Osteocyte (in vitro differentiated cells): ENCODE results near the gene MKLN1. TPM values are rescaled to one million over a fixed set of nuclear protein-coding genes. Genes with fewer than 3 reads are reported as not detected.

ENCODE experiments used
- DNase-seq: peaks from one replicate; pipeline ENCODE4 v3.0.0; 2021; ENCODE audit warnings: mixed read lengths; ENCODE audit not compliant: unreplicated experiment; ENCODE audit errors: extremely low spot score
- H3K27ac Mint-ChIP-seq: one replicate; pipeline ENCODE4 v1.8.0; 2021; ENCODE audit warnings: mild to moderate bottlenecking, mixed read lengths; ENCODE audit not compliant: unreplicated experiment
- H3K27me3 Mint-ChIP-seq: one replicate; pipeline ENCODE4 v1.8.0; 2021; ENCODE audit warnings: mixed read lengths; ENCODE audit not compliant: unreplicated experiment
- H3K36me3 Mint-ChIP-seq: one replicate; pipeline ENCODE4 v1.8.0; 2021; ENCODE audit warnings: mixed read lengths; ENCODE audit not compliant: unreplicated experiment
- H3K4me1 Mint-ChIP-seq: one replicate; pipeline ENCODE4 v1.8.0; 2021; ENCODE audit warnings: mixed read lengths; ENCODE audit not compliant: unreplicated experiment
- H3K4me3 Mint-ChIP-seq: one replicate; pipeline ENCODE4 v1.8.0; 2021; ENCODE audit warnings: mild to moderate bottlenecking, moderate library complexity, mixed read lengths; ENCODE audit not compliant: unreplicated experiment
- H3K9me3 Mint-ChIP-seq: one replicate; pipeline ENCODE4 v1.8.0; 2021; ENCODE audit warnings: mixed read lengths; ENCODE audit not compliant: unreplicated experiment
- CTCF ChIP-seq: fragments of 200-600 bp; sonication (generic); IDR thresholded peaks from 2 replicates; pipeline ENCODE4 v1.5.0; 2021; ENCODE audit warnings: antibody characterized with exemption, mild to moderate bottlenecking, moderate library complexity
- total RNA-seq: library from RNA; stranded (reverse); gene quantifications from 2 replicates; pipeline ENCODE4 v1.2.1, GENCODE V29; 2021

Gene MKLN1
- total RNA-seq, 1 donor from 2014 or later = 41.4 TPM

GRCh38 chr7:131527456-131527855 is 199.8 kb downstream of the MKLN1 start:
- Mint-ChIP-seq H3K36me3 (peaks cover 4% of the 10 kb centered on the region), H3K27ac (no peak overlapping the region), H3K4me3 (no peak overlapping the region), H3K27me3 (no peaks in the 10 kb centered on the region), H3K9me3 (no peaks in the 10 kb centered on the region), H3K4me1 (peaks cover 26% of the 10 kb centered on the region)
- DNase-seq = no peak
- TF ChIP-seq CTCF = no peak

GRCh38 chr7:131529179-131529578 is 201.5 kb downstream of the MKLN1 start:
- Mint-ChIP-seq H3K4me3 (no peak overlapping the region), H3K36me3 (peaks cover 4% of the 10 kb centered on the region), H3K27me3 (no peaks in the 10 kb centered on the region), H3K27ac (no peak overlapping the region), H3K9me3 (no peaks in the 10 kb centered on the region), H3K4me1 (peaks cover 21% of the 10 kb centered on the region)
- TF ChIP-seq CTCF = no peak
- DNase-seq = no peak

- Mint-ChIP-seq H3K4me3 (no peak overlapping the region), H3K27me3 (no peaks in the 10 kb centered on the region), H3K9me3 (no peaks in the 10 kb centered on the region), H3K4me1 (peaks cover 20% of the 10 kb centered on the region), H3K27ac (no peak overlapping the region), H3K36me3 (peaks cover 4% of the 10 kb centered on the region)
- no peak for DNase-seq
- no peak for TF ChIP-seq CTCF
These were observed 201.9 kb downstream of the MKLN1 start for GRCh38 chr7:131529617-131530016.

GRCh38 chr7:131530137-131530536 is 202.5 kb downstream of the MKLN1 start:
- peaks cover 20% of the 10 kb centered on the region for H3K4me1 Mint-ChIP-seq
- no peak overlapping the region for H3K4me3 Mint-ChIP-seq
- H3K36me3 Mint-ChIP-seq = peaks cover 5% of the 10 kb centered on the region
- H3K27ac Mint-ChIP-seq = no peak overlapping the region
- no peaks in the 10 kb centered on the region for H3K9me3 Mint-ChIP-seq
- no peak for DNase-seq
- no peak for TF ChIP-seq CTCF
- no peaks in the 10 kb centered on the region for H3K27me3 Mint-ChIP-seq

- DNase-seq = no peak
- no peak overlapping the region for H3K4me3 Mint-ChIP-seq
- TF ChIP-seq CTCF = no peak
- no peak overlapping the region for H3K27ac Mint-ChIP-seq
- peaks cover 3% of the 10 kb centered on the region for H3K36me3 Mint-ChIP-seq
- H3K9me3 Mint-ChIP-seq = no peaks in the 10 kb centered on the region
- H3K4me1 Mint-ChIP-seq = peaks cover 20% of the 10 kb centered on the region
- H3K27me3 Mint-ChIP-seq = no peaks in the 10 kb centered on the region
These were observed 205.0 kb downstream of the MKLN1 start for GRCh38 chr7:131532570-131533091.
